Lower lobe of right lung (tissue), 2 donors: ENCODE measurements around the gene CPLX1. TPM values are rescaled to one million over a fixed set of nuclear protein-coding genes. Genes with fewer than 3 reads are reported as not detected.

Source experiments
- ATAC-seq, 2 donors: fragments of 200-7000 bp; cut with Tn5 transposase; one replicate each; pipeline ENCODE4 v1.9.1; 2020 to 2022; ENCODE audit warnings: mild to moderate bottlenecking in 2 of 2, moderate library complexity in 2 of 2
- DNase-seq: peaks from one replicate; pipeline ENCODE4 v3.0.0-alpha.2; 2020
- H3K27ac ChIP-seq: fragments of 200-600 bp; one replicate; pipeline ENCODE4 v1.8.0; 2022
- H3K27me3 ChIP-seq: fragments of 200-600 bp; one replicate; pipeline ENCODE4 v1.8.0; 2022; ENCODE audit warnings: low read depth
- H3K36me3 ChIP-seq: fragments of 200-600 bp; one replicate; pipeline ENCODE4 v1.8.0; 2022; ENCODE audit warnings: mild to moderate bottlenecking
- H3K4me1 ChIP-seq: fragments of 200-600 bp; one replicate; pipeline ENCODE4 v1.8.0; 2022
- H3K4me3 ChIP-seq: fragments of 200-600 bp; one replicate; pipeline ENCODE4 v1.8.0; 2022; ENCODE audit warnings: mild to moderate bottlenecking
- H3K9me3 ChIP-seq: fragments of 200-600 bp; one replicate; pipeline ENCODE4 v1.8.0; 2022
- CTCF ChIP-seq: fragments of 200-600 bp; IDR thresholded peaks from one replicate; pipeline ENCODE4 v1.8.0; 2022; ENCODE audit warnings: antibody characterized with exemption, mild to moderate bottlenecking
- intact Hi-C: fragments of 100-400 bp; cut with DNase I; formaldehyde crosslinking; loops from one replicate; pipeline ENCODE4 v1.11.0; 2022
- long read RNA-seq: library from polyadenylated mRNA; unstranded; transcript quantifications from one replicate; pipeline ENCODE4 v2.0.0, GENCODE V29; 2021
- total RNA-seq: library from RNA; stranded (reverse); fragmentation: NEBNext Ultra II Directional; extraction: Animal tissue kit (Norgen Biotek cat#: 25700); gene quantifications from one replicate; pipeline ENCODE4 v1.2.1, GENCODE V29; 2021
- donor health status: DM: no; HTN: yes; CAD: no; lungs with severe emphysema.

Gene CPLX1
- 3.9 TPM for total RNA-seq
- long read RNA-seq, partial matches to known transcripts: 0 of 3 reads
- long read RNA-seq, other reads (novel, unspliced or antisense): 3 of 3 reads

DNA sequence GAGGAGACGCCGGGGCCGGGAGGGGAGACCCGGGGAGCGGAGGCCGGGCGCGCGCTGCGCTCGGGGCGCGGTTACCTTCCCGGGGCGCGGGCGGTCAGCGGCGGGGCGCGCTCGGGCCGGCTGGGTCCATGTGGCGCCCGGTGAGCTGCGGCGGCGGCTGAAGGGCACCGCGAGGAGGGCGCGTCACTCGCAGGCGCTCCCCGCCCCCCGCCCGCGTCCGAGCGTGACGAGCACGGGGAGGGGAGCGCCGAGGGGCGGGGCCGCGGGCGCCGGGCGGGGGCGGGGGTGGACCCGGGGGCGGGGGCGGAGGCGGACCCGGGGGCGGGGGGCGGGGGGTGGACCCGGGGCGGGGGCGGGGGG lies at the start of gene CPLX1:
Gene CPLX1, minus strand, starts transcription at position 159 of the 360 bp plus-strand sequence. CDS start 1,607 bp downstream, outside the sequence.
- Histone ChIP-seq H3K27ac (no peak within 1 kb of the TSS), H3K4me3 (peak within 1 kb of the TSS; percentile 27), H3K4me1 (peaks cover 6% of the 10 kb centered on the region), H3K36me3 (no peaks in the 10 kb centered on the region), H3K9me3 (no peaks in the 10 kb centered on the region), H3K27me3 (peaks cover 79% of the 10 kb centered on the region)
- ATAC-seq: peak in 1 of 2 donors; percentile 21
- intact Hi-C loops: no loop called here
- no peak for TF ChIP-seq CTCF
- peak; percentile 44 for DNase-seq

GRCh38 chr4:874971-875817 lies 49.3 kb upstream of the CPLX1 start:
- no peaks in the 10 kb centered on the region for H3K27me3 ChIP-seq
- H3K9me3 ChIP-seq: no peaks in the 10 kb centered on the region
- H3K27ac ChIP-seq: no peak overlapping the region
- H3K4me3 ChIP-seq: no peak overlapping the region
- intact Hi-C loops: no loop called here
- peaks cover 100% of the 10 kb centered on the region for H3K36me3 ChIP-seq
- no peak for DNase-seq
- no peak for TF ChIP-seq CTCF
- no peak for ATAC-seq
- no peaks in the 10 kb centered on the region for H3K4me1 ChIP-seq

DNA sequence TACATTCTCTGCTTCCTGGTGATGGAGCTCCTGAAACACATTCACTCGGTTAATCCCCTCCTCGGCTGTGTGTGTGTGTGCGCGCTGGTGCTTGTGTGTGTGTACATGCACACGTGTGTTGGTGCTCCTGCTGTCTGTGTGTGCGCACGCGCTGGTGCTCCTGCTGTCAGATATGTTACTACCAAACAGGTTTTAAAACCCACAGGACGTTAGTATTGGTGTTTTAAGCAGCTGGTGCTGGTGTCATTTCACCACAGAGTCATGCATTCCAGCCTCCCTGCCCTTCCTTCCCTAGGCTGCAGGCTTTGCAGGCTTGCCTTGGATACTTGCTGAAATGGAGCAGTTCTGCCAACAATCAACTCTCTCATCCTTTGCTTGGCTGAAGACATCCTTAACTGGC lies 48.1 kb upstream of the CPLX1 start:
- H3K27ac ChIP-seq: no peak overlapping the region
- no peak for DNase-seq
- ATAC-seq: no peak
- no peak overlapping the region for H3K4me3 ChIP-seq
- no peak for TF ChIP-seq CTCF
- H3K4me1 ChIP-seq: no peaks in the 10 kb centered on the region
- intact Hi-C loops: no loop called here
- H3K36me3 ChIP-seq: peaks cover 95% of the 10 kb centered on the region
- no peaks in the 10 kb centered on the region for H3K9me3 ChIP-seq
- no peaks in the 10 kb centered on the region for H3K27me3 ChIP-seq

DNA sequence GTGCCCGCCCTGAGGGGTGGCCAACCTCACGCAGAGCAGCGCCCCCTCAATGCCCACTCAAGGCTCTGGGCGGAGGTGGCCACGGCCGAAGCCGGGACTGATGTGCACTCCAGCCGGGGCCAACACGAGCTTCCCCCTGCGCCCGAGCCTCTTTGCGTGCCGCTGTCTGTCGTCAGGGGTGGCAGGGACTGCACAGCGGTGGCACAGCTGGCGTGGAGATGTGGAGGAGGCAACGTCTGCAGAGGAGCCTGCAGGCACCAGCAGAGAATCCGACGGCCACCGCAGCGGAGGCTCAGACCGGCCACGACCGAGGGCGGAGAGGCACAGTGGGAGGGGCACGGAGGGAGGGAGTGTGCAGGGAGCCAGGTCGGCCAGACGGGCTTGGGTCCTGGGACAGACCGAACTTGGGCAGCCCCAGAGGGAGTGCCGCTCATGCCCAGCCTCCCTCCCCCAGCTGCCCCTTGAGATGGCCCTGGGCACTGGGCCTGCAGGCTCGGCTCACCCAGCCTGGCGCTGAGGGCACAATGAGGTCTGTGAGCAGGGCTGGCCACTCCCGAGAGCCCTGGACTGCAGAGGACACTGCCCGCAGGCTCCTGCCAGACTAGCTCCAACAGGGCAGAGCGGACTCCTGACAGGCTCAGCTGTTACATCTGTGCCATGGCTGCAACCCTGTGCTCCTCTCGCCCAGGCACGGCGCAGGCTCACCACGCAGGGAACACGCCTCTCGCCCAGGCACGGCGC lies 46.5 kb upstream of the CPLX1 start:
- no peak for TF ChIP-seq CTCF
- DNase-seq (no peak), ATAC-seq (peak in 1 of 2 donors; percentile 6)
- Histone ChIP-seq H3K9me3 (no peaks in the 10 kb centered on the region), H3K27me3 (no peaks in the 10 kb centered on the region), H3K27ac (no peak overlapping the region), H3K4me3 (no peak overlapping the region), H3K36me3 (peaks cover 93% of the 10 kb centered on the region), H3K4me1 (no peaks in the 10 kb centered on the region)
- intact Hi-C loops: no loop called here

- Histone ChIP-seq H3K36me3 (peaks cover 93% of the 10 kb centered on the region), H3K9me3 (no peaks in the 10 kb centered on the region), H3K27me3 (no peaks in the 10 kb centered on the region), H3K27ac (no peak overlapping the region), H3K4me1 (no peaks in the 10 kb centered on the region), H3K4me3 (no peak overlapping the region)
- no peak for DNase-seq
- TF ChIP-seq CTCF: no peak
- intact Hi-C loops: no loop called here
- ATAC-seq: no peak
These were observed 45.6 kb upstream of the CPLX1 start for GRCh38 chr4:871484-871883.
